GM21786 (cell line): Measurements from ENCODE around the gene PROZ.
"Not testable (repeated sequence)": the region's sequence is repeated elsewhere in the genome, so short reads cannot be mapped to it uniquely, and the experiment has no call there.

Experiments used
- ATAC-seq: cut with Tn5 transposase; IDR thresholded peaks from one replicate; pipeline ENCODE4 v1.9.1; 2021; ENCODE audit not compliant: unreplicated experiment

Gene PROZ

DNA sequence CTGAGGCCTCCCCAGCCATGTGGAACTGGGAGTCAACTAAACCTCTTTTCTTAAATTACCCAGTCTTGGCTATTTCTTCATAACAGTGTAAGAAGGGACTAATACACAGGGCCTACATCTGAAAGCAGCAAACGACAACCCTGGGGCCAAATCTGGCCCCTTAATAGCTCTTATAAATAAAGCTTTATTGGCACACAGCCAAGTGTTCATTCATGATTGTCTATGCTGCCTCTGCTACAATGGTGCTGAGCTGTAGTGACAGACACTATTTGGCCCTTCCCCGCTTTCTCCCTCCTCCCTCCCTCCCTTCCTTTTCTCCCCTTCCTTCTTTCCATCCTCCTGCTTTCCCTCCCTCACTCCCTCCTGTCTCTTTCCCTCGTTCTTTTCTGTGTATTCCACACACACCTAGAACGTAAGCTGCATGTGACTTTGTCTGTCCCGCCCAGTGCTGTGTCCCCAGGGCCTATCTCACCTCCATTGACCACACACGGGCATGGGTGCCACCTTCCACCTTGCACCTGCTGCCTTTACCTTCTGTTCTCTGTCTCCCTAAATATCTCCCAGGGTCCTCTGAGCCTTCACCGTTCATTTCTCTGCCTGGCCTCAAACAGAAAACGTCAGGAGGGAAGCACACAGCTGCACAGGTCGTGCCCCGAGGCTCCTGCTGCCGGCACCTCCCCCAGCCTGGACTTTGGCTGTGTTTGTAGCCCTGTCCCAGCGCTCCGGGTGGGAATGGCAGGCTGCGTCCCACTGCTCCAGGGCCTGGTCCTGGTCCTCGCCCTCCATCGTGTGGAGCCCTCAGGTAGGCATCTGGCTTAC is at the start of gene PROZ:
Gene PROZ, plus strand, starts transcription at position 720 of the 819 bp plus-strand sequence. Its CDS starts 13 bp downstream, at position 733.
- no peak for ATAC-seq

- no peak for ATAC-seq
Measured at GRCh38 chr13:113109151-113110047, 49.0 kb upstream of the PROZ start.

GRCh38 chr13:113110048-113110851 is 48.2 kb upstream of the PROZ start:
- ATAC-seq, result no peak

- ATAC-seq, result no peak
Measured at GRCh38 chr13:113110852-113111315, 47.6 kb upstream of the PROZ start.

DNA sequence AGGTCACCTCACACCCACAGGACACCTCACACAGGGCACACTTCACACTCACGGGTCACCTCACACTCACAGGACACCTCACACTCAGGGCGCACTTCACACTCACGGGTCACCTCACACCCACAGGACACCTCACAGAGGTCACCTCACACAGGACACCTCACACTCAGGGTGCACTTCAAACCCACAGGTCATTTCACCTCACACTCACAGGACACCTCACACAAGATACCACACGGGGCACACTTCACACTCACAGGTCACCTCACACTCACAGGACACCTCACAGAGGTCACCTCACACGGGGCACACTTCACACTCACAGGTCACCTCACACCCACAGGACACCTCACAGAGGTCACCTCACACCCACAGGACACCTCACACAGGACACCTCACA is 46.6 kb upstream of the PROZ start:
- not testable (repeated sequence) for ATAC-seq

DNA sequence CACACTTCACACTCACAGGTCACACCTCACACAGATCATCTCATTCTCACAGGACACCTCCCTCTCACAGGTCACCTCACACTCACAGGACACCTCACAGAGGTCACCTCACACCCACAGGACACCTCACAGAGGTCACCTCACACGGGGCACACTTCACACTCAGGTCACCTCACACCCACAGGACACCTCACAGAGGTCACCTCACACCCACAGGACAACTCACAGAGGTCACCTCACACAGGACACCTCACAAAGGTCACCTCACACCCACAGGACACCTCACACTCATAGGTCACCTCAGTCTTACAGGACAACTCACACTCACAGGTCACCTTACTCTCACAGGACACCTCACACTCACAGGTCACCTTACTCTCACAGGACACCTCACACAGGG is 46.0 kb upstream of the PROZ start:
- ATAC-seq, result not testable (repeated sequence)

GRCh38 chr13:113112893-113113845 is 45.3 kb upstream of the PROZ start:
- no peak for ATAC-seq

GRCh38 chr13:113113846-113114271 is 44.6 kb upstream of the PROZ start:
- ATAC-seq, result no peak

GRCh38 chr13:113114511-113115362 is 43.7 kb upstream of the PROZ start:
- no peak for ATAC-seq

GRCh38 chr13:113115363-113116205 is 42.9 kb upstream of the PROZ start:
- ATAC-seq, result no peak

DNA sequence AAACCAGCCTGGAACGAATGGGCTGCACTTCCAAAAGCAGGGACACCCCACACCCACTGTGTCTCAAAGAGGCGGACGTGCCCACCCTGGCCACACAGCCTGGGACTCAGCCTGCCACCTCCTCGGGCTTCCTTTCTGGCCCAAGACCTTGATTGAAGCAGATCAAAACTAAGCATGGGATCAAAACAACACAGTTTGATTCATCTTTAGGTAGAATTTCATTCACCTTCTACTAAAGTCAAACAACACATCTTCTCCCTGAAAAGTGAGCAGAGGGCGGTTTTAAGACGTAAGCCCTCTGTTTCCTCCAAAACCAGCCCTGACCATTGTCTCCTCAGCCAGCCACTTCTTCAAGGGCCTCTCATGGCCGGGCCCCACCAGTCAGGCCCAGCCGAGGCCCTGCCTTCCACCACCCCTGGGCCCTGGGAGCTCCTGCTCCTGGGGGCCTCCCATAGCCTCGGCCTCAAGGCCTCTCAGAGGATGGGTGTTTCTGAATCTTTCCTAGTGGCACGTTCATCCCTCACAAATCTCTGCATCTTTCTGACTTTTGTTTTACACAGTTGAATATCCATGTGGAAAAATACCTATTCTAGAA is 42.1 kb upstream of the PROZ start:
- ATAC-seq, result no peak

DNA sequence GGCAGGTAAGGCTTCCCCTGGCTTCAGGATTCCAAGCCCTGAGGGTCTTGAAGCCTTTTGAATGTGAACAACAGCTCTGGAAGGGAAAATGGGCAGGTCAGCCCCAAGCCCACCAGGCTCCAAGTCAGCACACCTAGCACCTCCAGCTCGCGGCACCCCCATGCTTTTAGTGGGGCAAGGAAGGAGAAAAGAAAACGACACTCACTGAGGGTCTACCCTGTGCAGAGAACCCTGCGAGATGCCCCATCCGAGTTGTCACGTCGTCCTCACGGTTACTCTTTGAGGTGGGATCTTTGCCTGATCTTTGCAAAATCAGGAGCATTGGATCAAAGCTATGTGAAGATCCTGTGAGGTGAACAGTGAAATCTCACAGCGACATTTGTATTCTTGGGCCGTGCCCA is 41.6 kb upstream of the PROZ start:
- ATAC-seq, result no peak

GRCh38 chr13:113117335-113117872 is 41.0 kb upstream of the PROZ start:
- no peak for ATAC-seq

DNA sequence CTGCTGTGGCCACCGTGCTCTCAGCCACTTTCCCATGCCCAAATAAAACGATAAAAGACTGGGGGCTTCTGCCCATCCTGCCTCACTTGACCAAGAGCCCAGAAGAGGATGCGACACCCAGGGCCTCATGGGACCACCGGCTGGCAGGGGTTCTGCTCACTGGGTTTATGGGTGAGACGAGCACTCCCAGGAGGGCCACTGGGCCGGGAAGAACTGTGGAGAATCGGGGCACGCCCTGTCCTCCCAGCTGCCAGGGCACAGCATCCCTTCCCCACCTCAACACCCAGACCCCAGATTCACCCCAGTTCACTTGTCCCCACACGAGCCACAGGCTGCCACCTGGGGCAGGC is 40.6 kb upstream of the PROZ start:
- no peak for ATAC-seq

- ATAC-seq, result no peak
Measured at GRCh38 chr13:113118261-113119021, 40.0 kb upstream of the PROZ start.

GRCh38 chr13:113119166-113119821 is 39.2 kb upstream of the PROZ start:
- no peak for ATAC-seq
